Measurements from ENCODE around the gene CCDC187.

CCDC187 gene

GRCh38 chr9:136243631-136244030 lies 60.3 kb downstream of the CCDC187 start:
- ATAC-seq (ENCODE audit: insufficient read depth, low read depth) (no peak), DNase-seq (no peak)
- Histone ChIP-seq H3K79me2 (ENCODE audit: insufficient read depth, low read length) (peaks cover 67% of the 10 kb centered on the region), H3K4me1 (ENCODE audit: insufficient read depth, low read length) (peaks cover 28% of the 10 kb centered on the region), H4K20me1 (ENCODE audit: insufficient read depth, low read length) (peaks cover 60% of the 10 kb centered on the region), H3K27me3 (ENCODE audit: insufficient read depth, low read length, poor library complexity) (no peaks in the 10 kb centered on the region), H3K9ac (ENCODE audit: low read depth, low read length) (peak overlapping the region; percentile 60), H3K4me3 (ENCODE audit: low read depth in 1 of 2, low read length in 2 of 2) (no peak overlapping the region), H3K36me3 (ENCODE audit: insufficient read depth, low read length) (peaks cover 16% of the 10 kb centered on the region), H3K4me2 (ENCODE audit: insufficient read depth, low read length) (peak overlapping the region; percentile 98), H2AFZ (ENCODE audit: low read depth, low read length) (no peak overlapping the region), H3K27ac (ENCODE audit: low read length) (no peak overlapping the region), H3K9me3 (ENCODE audit: insufficient read depth, low read length, severe bottlenecking) (no peaks in the 10 kb centered on the region)
- TF ChIP-seq, protein P1, sequence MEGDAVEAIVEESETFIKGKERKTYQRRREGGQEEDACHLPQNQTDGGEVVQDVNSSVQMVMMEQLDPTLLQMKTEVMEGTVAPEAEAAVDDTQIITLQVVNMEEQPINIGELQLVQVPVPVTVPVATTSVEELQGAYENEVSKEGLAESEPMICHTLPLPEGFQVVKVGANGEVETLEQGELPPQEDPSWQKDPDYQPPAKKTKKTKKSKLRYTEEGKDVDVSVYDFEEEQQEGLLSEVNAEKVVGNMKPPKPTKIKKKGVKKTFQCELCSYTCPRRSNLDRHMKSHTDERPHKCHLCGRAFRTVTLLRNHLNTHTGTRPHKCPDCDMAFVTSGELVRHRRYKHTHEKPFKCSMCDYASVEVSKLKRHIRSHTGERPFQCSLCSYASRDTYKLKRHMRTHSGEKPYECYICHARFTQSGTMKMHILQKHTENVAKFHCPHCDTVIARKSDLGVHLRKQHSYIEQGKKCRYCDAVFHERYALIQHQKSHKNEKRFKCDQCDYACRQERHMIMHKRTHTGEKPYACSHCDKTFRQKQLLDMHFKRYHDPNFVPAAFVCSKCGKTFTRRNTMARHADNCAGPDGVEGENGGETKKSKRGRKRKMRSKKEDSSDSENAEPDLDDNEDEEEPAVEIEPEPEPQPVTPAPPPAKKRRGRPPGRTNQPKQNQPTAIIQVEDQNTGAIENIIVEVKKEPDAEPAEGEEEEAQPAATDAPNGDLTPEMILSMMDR (IDR thresholded peaks at IDR 0.05; ENCODE audit: borderline replicate concordance, extremely low read depth, low read length, poor library complexity, severe bottlenecking): no peak
- TF ChIP-seq EZH2 (IDR thresholded peaks at IDR 0.05; ENCODE audit: borderline replicate concordance, low read depth, low read length, severe bottlenecking): no peak

- no peaks in the 10 kb centered on the region for H3K9me3 ChIP-seq (ENCODE audit: insufficient read depth, low read length, severe bottlenecking)
- H4K20me1 ChIP-seq (ENCODE audit: insufficient read depth, low read length): peaks cover 65% of the 10 kb centered on the region
- H3K27ac ChIP-seq (ENCODE audit: low read length): no peak overlapping the region
- TF ChIP-seq, protein P1 (IDR thresholded peaks at IDR 0.05; ENCODE audit: borderline replicate concordance, extremely low read depth, low read length, poor library complexity, severe bottlenecking): peak; percentile 10
- TF ChIP-seq EZH2 (IDR thresholded peaks at IDR 0.05; ENCODE audit: borderline replicate concordance, low read depth, low read length, severe bottlenecking): no peak
- no peak overlapping the region for H3K4me3 ChIP-seq (ENCODE audit: low read depth in 1 of 2, low read length in 2 of 2)
- H2AFZ ChIP-seq (ENCODE audit: low read depth, low read length): no peak overlapping the region
- no peak overlapping the region for H3K9ac ChIP-seq (ENCODE audit: low read depth, low read length)
- DNase-seq: no peak
- peaks cover 28% of the 10 kb centered on the region for H3K4me1 ChIP-seq (ENCODE audit: insufficient read depth, low read length)
- H3K4me2 ChIP-seq (ENCODE audit: insufficient read depth, low read length): peak overlapping the region; percentile 98; the same call in 1 of the 2 replicates
- H3K79me2 ChIP-seq (ENCODE audit: insufficient read depth, low read length): peaks cover 73% of the 10 kb centered on the region
- ATAC-seq (ENCODE audit: insufficient read depth, low read depth): no peak
- H3K27me3 ChIP-seq (ENCODE audit: insufficient read depth, low read length, poor library complexity): no peaks in the 10 kb centered on the region
- H3K36me3 ChIP-seq (ENCODE audit: insufficient read depth, low read length): peaks cover 16% of the 10 kb centered on the region
Observed at GRCh38 chr9:136242918-136243525, 60.9 kb downstream of the CCDC187 start.

DNA sequence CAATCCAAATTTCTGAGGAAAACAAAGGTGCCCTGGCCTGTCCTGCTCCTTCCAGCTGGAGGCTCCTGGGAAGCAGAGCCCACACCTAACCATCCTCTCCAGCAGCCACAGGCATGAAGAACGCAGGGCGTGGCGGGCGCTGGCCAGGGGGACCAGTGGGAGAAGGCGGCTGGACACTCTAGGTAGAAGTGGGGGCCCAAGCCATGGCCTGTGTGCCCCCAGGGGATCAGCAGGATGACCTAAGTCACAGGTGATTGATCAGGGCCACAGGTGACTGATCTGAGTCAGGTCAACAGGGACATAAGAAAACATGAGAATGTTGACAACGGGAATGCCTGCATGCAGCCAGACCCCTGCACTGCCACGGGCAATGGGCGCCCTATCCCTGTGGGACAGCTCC lies 61.6 kb downstream of the CCDC187 start:
- H2AFZ ChIP-seq (ENCODE audit: low read depth, low read length): no peak overlapping the region
- TF ChIP-seq, protein P1 (IDR thresholded peaks at IDR 0.05; ENCODE audit: borderline replicate concordance, extremely low read depth, low read length, poor library complexity, severe bottlenecking): no peak
- no peak for TF ChIP-seq EZH2 (IDR thresholded peaks at IDR 0.05; ENCODE audit: borderline replicate concordance, low read depth, low read length, severe bottlenecking)
- H3K4me1 ChIP-seq (ENCODE audit: insufficient read depth, low read length): peaks cover 28% of the 10 kb centered on the region
- peaks cover 79% of the 10 kb centered on the region for H3K79me2 ChIP-seq (ENCODE audit: insufficient read depth, low read length)
- DNase-seq (no peak), ATAC-seq (ENCODE audit: insufficient read depth, low read depth) (no peak)
- no peak overlapping the region for H3K4me2 ChIP-seq (ENCODE audit: insufficient read depth, low read length)
- H3K9me3 ChIP-seq (ENCODE audit: insufficient read depth, low read length, severe bottlenecking): no peaks in the 10 kb centered on the region
- H3K4me3 ChIP-seq (ENCODE audit: low read depth in 1 of 2, low read length in 2 of 2): no peak overlapping the region
- H3K27ac ChIP-seq (ENCODE audit: low read length): no peak overlapping the region
- H3K27me3 ChIP-seq (ENCODE audit: insufficient read depth, low read length, poor library complexity): no peaks in the 10 kb centered on the region
- H3K36me3 ChIP-seq (ENCODE audit: insufficient read depth, low read length): peaks cover 24% of the 10 kb centered on the region
- H3K9ac ChIP-seq (ENCODE audit: low read depth, low read length): no peak overlapping the region
- peaks cover 73% of the 10 kb centered on the region for H4K20me1 ChIP-seq (ENCODE audit: insufficient read depth, low read length)
